Measurements from ENCODE around the gene RAB8A.

DNA sequence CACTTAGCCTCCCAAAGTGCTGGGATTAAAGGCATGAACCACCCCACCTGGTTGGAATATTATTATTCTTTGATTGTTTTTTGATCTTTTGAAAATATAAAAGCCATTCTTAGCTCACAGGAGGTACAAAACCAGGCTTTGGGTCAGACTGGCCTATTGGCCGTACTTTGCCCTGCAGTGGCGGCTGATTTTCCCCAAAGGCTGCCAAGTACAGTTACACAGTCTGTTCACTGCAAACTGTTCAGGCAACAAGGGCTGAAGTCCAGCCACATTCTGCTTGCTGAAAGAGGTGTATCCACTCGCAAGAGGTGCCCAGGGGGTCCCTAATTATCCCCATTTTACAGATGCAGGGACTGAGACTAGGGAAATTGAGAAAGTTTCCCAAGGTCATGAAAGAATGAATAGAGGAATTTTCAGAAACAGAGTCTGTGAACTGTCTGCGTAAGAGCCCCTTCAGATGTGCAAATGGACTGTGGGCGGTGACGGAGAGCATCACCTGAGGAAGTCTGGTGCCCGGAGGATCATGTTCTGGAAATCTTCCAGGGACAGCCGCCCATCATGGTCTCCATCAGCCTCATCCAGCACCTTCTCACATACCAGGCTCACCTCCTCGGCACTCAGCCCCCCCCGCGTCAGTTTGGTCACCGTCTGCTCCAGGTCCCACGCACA lies 52.7 kb downstream of the RAB8A start:
- TF ChIP-seq, protein P1, sequence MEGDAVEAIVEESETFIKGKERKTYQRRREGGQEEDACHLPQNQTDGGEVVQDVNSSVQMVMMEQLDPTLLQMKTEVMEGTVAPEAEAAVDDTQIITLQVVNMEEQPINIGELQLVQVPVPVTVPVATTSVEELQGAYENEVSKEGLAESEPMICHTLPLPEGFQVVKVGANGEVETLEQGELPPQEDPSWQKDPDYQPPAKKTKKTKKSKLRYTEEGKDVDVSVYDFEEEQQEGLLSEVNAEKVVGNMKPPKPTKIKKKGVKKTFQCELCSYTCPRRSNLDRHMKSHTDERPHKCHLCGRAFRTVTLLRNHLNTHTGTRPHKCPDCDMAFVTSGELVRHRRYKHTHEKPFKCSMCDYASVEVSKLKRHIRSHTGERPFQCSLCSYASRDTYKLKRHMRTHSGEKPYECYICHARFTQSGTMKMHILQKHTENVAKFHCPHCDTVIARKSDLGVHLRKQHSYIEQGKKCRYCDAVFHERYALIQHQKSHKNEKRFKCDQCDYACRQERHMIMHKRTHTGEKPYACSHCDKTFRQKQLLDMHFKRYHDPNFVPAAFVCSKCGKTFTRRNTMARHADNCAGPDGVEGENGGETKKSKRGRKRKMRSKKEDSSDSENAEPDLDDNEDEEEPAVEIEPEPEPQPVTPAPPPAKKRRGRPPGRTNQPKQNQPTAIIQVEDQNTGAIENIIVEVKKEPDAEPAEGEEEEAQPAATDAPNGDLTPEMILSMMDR (IDR thresholded peaks at IDR 0.05) = no peak
- TF ChIP-seq POLR2A (IDR thresholded peaks at IDR 0.05) = no peak

Measured in adrenal gland (tissue), 5 donors.